HEK293 (cell line): ENCODE data around the gene SLC6A17.

Experiments
- CTCF ChIP-seq: fragments of 450-650 bp; formaldehyde crosslinking; IDR thresholded peaks from 2 replicates; pipeline ENCODE4 v1.5.1; 2016; ENCODE audit warnings: missing biosample characterization, missing genetic modification characterization
- FEZF1 ChIP-seq: fragments of 450-650 bp; formaldehyde crosslinking; IDR thresholded peaks from 2 replicates; pipeline ENCODE4 v1.5.1; 2016; ENCODE audit warnings: missing biosample characterization, missing genetic modification characterization
- KLF17 ChIP-seq: fragments of 450-650 bp; formaldehyde crosslinking; IDR thresholded peaks from 2 replicates; pipeline ENCODE4 v1.5.1; 2016; ENCODE audit warnings: missing biosample characterization, missing genetic modification characterization
- KLF8 ChIP-seq: fragments of 450-650 bp; formaldehyde crosslinking; IDR thresholded peaks from 2 replicates; pipeline ENCODE4 v1.5.1; 2016; ENCODE audit warnings: missing biosample characterization, missing genetic modification characterization
- PBX3 ChIP-seq: sonication (generic); formaldehyde crosslinking; IDR thresholded peaks from 2 replicates; pipeline ENCODE4 v1.8.1; 2022; ENCODE audit warnings: mild to moderate bottlenecking, moderate library complexity, missing genetic modification reagents
- SETDB1 ChIP-seq: IDR thresholded peaks from one replicate; pipeline ENCODE4 v1.6.1; 2017; ENCODE audit warnings: mild to moderate bottlenecking, low read length, moderate library complexity, mixed read lengths; ENCODE audit not compliant: insufficient read length
- ZBTB20 ChIP-seq: fragments of 450-650 bp; formaldehyde crosslinking; IDR thresholded peaks from 2 replicates; pipeline ENCODE4 v1.5.1; 2016; ENCODE audit warnings: missing biosample characterization, missing genetic modification characterization
- ZBTB48 ChIP-seq: fragments of 450-650 bp; formaldehyde crosslinking; IDR thresholded peaks from 2 replicates; pipeline ENCODE4 v1.5.1; 2016; ENCODE audit warnings: missing biosample characterization, missing genetic modification characterization
- ZFHX2 ChIP-seq: fragments of 450-650 bp; formaldehyde crosslinking; conservative IDR thresholded peaks from 2 replicates; pipeline ENCODE4 v1.5.1; 2016; ENCODE audit warnings: missing biosample characterization, missing genetic modification characterization
- ZNF138 ChIP-seq: fragments of 450-650 bp; formaldehyde crosslinking; IDR thresholded peaks from 2 replicates; pipeline ENCODE4 v1.5.1; 2016; ENCODE audit warnings: missing biosample characterization, missing genetic modification characterization, borderline replicate concordance
- ZNF148 ChIP-seq: fragments of 450-650 bp; formaldehyde crosslinking; IDR thresholded peaks from 2 replicates; pipeline ENCODE4 v1.5.0; 2017; ENCODE audit warnings: missing biosample characterization, missing genetic modification characterization, borderline replicate concordance
- ZNF19 ChIP-seq: fragments of 450-650 bp; formaldehyde crosslinking; IDR thresholded peaks from 2 replicates; pipeline ENCODE4; 2016; ENCODE audit warnings: missing biosample characterization, missing genetic modification characterization, low read depth
- ZNF23 ChIP-seq: fragments of 450-650 bp; formaldehyde crosslinking; IDR thresholded peaks from 2 replicates; pipeline ENCODE4 v1.5.1; 2016; ENCODE audit warnings: missing biosample characterization, missing genetic modification characterization, borderline replicate concordance
- ZNF274 ChIP-seq, 2 experiments: fragments of 200-500 bp in 1 of 2; fragments of 450-650 bp in 1 of 2; sonication (Bioruptor generic) in 1 of 2; formaldehyde crosslinking in 1 of 2; IDR thresholded peaks; 2 replicates each; pipeline versions ENCODE4 v1.5.1 to v1.6.1; 2014 to 2016; ENCODE audit warnings: borderline replicate concordance in 1 of 2, inconsistent platforms in 1 of 2, low read length in 1 of 2, missing biosample characterization in 1 of 2, missing genetic modification characterization in 1 of 2
- ZNF280C ChIP-seq: fragments of 450-650 bp; formaldehyde crosslinking; IDR thresholded peaks from 2 replicates; pipeline ENCODE4 v1.5.1; 2016; ENCODE audit warnings: missing biosample characterization, missing genetic modification characterization
- ZNF423 ChIP-seq: fragments of 450-650 bp; formaldehyde crosslinking; IDR thresholded peaks from 2 replicates; pipeline ENCODE4 v1.5.1; 2016; ENCODE audit warnings: missing biosample characterization, missing genetic modification characterization
- ZNF514 ChIP-seq: fragments of 450-650 bp; formaldehyde crosslinking; IDR thresholded peaks from 2 replicates; pipeline ENCODE4 v1.5.1; 2016; ENCODE audit warnings: missing biosample characterization, missing genetic modification characterization
- ZNF518A ChIP-seq: fragments of 450-650 bp; formaldehyde crosslinking; conservative IDR thresholded peaks from 2 replicates; pipeline ENCODE4 v1.5.1; 2016; ENCODE audit warnings: low read depth, missing biosample characterization, missing genetic modification characterization
- ZNF549 ChIP-seq: fragments of 450-650 bp; IDR thresholded peaks from 2 replicates; pipeline ENCODE4 v1.5.1; 2018; ENCODE audit warnings: missing biosample characterization, missing genetic modification characterization, mild to moderate bottlenecking, inconsistent platforms, moderate library complexity
- ZNF555 ChIP-seq: fragments of 450-650 bp; formaldehyde crosslinking; conservative IDR thresholded peaks from 2 replicates; pipeline ENCODE4 v1.5.1; 2017; ENCODE audit warnings: missing biosample characterization, mild to moderate bottlenecking, missing genetic modification characterization, inconsistent platforms
- ZNF560 ChIP-seq: fragments of 450-650 bp; formaldehyde crosslinking; IDR thresholded peaks from 2 replicates; pipeline ENCODE4 v1.5.1; 2017; ENCODE audit warnings: missing biosample characterization, missing genetic modification characterization, borderline replicate concordance
- ZNF610 ChIP-seq: fragments of 450-650 bp; formaldehyde crosslinking; IDR thresholded peaks from 2 replicates; pipeline ENCODE4 v1.5.1; 2016; ENCODE audit warnings: missing biosample characterization, missing genetic modification characterization, borderline replicate concordance
- ZNF785 ChIP-seq: fragments of 450-650 bp; formaldehyde crosslinking; IDR thresholded peaks from 2 replicates; pipeline ENCODE4 v1.5.1; 2016; ENCODE audit warnings: missing biosample characterization, missing genetic modification characterization
- ZNF837 ChIP-seq: fragments of 450-650 bp; formaldehyde crosslinking; IDR thresholded peaks from 2 replicates; pipeline ENCODE4 v1.5.1; 2016; ENCODE audit warnings: missing biosample characterization, missing genetic modification characterization

SLC6A17 gene

GRCh38 chr1:110210604-110211495 is 60.6 kb downstream of the SLC6A17 start (continued):
- TF ChIP-seq ZNF837 (tag by site-specific recombination) (no peak), ZNF518A (tag by site-specific recombination) (no peak), ZNF514 (no peak), ZNF23 (tag by site-specific recombination) (no peak), ZNF423 (tag by site-specific recombination) (no peak), CTCF (no peak; the same call in 1 of the 2 replicates), ZNF19 (no peak), ZNF280C (tag by site-specific recombination) (no peak), KLF8 (peak; percentile 52; the same call in 1 of the 2 replicates), PBX3 (CRISPR knock-in tag) (no peak), SETDB1 (no peak), FEZF1 (no peak), ZBTB48 (tag by site-specific recombination) (peak; percentile 37; the same call in 1 of the 2 replicates), ZNF549 (no peak), ZFHX2 (tag by site-specific recombination) (peak; percentile 40), ZNF560 (tag by site-specific recombination) (no peak), ZNF785 (tag by site-specific recombination) (no peak), ZNF610 (tag by site-specific recombination) (no peak), ZNF555 (tag by site-specific recombination) (no peak), ZNF274 (IDR thresholded peaks at IDR 0.05; ENCODE audit: low read length) (no peak), ZNF274 (tag by site-specific recombination; IDR thresholded peaks at IDR 0.05; ENCODE audit: borderline replicate concordance) (no peak), KLF17 (peak; percentile 65), ZNF148 (tag by site-specific recombination) (no peak), ZNF138 (tag by site-specific recombination) (no peak), ZBTB20 (tag by site-specific recombination) (peak; percentile 86; the same call in 1 of the 2 replicates)
